GM21526 (cell line): Measurements from ENCODE around the gene FARSB.
"Not testable (repeated sequence)": the region's sequence is repeated elsewhere in the genome, so short reads cannot be mapped to it uniquely, and the experiment has no call there.

ENCODE experiments used
- ATAC-seq: cut with Tn5 transposase; IDR thresholded peaks from one replicate; pipeline ENCODE4 v1.9.1; 2021; ENCODE audit warnings: moderate library complexity; ENCODE audit not compliant: unreplicated experiment, low FRiP score

FARSB gene

DNA sequence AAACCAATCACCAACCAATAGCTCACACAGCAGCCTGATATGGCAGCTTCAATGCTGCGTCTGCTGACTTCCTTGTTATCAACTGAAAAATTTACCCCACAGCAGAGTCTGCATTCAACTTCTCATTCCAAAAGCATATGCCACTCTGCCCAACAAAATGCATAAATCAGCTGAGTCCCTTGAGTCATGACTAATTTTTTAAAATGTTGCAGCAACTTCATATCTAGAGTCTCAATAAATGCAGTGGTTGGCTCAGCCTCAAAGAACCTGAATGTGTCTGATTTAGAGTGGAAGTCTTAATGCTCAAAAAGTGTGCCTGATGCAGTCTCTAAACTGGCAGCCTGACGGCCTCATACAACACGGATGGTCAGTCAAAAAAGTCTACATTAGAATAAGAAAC, 46.5 kb downstream of the FARSB start:
- no peak for ATAC-seq

- ATAC-seq = no peak
Observed at GRCh38 chr2:222608081-222608480, 47.8 kb downstream of the FARSB start.

DNA sequence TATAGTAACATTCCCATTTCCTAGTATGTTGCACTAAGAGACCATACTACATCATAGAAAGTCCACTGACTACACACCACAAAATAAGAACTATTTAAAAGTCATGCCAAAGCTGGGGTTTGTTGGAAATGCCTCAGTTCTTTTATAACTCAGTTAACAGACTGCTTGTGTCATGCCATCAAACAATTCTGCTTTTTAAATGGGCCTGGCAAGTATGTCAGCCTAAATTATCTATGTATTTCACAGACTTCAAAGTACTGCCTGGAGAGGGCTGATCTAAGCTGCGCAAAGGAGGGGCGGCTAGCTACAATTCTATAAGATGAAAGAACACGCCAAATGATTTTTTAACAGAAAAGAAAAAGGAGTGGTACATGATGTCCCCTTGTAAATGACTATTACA, 49.6 kb downstream of the FARSB start:
- ATAC-seq = no peak

GRCh38 chr2:222604749-222605515, 51.0 kb downstream of the FARSB start:
- ATAC-seq = no peak

DNA sequence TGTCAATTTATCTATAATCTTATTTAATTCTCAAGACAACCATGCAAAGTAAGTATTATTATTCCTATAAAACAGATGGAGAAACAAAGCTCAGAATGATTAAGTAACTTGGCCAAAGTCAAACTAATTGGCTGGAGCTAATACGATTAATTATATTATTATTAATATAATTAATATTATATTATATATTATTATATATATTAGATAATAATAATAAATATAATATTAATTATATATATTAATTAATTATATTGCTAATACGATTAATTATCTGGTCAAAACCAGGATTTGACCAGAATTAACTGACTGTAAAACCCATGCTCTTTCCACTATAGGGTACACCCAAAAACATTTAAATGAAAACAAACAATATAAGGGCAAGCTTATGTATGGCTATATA, 52.4 kb downstream of the FARSB start:
- ATAC-seq = no peak

- no peak for ATAC-seq
Observed at GRCh38 chr2:222598611-222599010, 57.3 kb downstream of the FARSB start.

DNA sequence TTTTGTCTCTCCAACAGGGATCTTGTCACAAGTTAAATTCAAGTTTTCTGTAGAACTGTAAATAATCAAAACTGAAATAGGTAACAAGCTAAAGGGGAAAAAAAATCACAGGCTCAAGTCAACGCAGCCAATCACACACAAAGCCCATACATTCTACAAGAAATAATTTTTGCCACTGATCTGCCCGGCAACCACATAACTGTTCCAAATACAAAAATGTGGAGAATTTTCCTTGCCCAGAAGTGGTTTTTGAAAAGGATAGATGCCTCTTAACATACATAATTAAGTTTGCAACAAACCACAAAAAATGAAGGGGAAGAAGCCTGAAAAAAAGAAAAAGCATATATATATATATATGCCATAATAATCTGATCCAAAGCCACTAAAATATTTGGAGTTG, 60.3 kb downstream of the FARSB start:
- ATAC-seq = no peak

GRCh38 chr2:222594679-222595078, 61.2 kb downstream of the FARSB start:
- ATAC-seq = no peak

- no peak for ATAC-seq
Observed at GRCh38 chr2:222592176-222592575, 63.7 kb downstream of the FARSB start.

GRCh38 chr2:222591661-222592060, 64.2 kb downstream of the FARSB start:
- ATAC-seq = no peak

- not testable (repeated sequence) for ATAC-seq
Observed at GRCh38 chr2:222584589-222584988, 71.3 kb downstream of the FARSB start.

- ATAC-seq = no peak
Observed at GRCh38 chr2:222582928-222583327, 73.0 kb downstream of the FARSB start.

GRCh38 chr2:222577341-222577740, 78.6 kb downstream of the FARSB start:
- no peak for ATAC-seq

- no peak for ATAC-seq
Observed at GRCh38 chr2:222576171-222577081, 79.5 kb downstream of the FARSB start.

GRCh38 chr2:222575618-222576017, 80.3 kb downstream of the FARSB start:
- no peak for ATAC-seq

DNA sequence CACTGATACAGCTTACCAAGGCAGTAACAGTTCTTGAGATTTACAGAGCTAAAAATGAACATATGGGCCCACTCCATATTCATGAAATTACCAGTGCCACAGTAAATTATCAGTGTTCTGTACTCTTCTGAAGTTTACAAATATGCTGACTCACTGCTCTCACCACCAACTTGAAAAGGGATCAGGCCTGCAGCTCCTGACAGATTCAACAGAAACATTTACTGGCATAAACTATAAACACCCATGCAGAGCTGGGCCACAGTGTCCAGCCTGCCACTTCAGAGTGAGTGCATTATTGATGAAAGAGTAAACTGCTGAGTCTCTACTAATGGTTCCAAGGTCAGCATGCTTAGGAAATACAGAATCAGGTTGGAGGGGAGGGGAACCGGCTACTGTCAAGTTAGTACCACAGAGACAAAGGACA, 83.1 kb downstream of the FARSB start:
- ATAC-seq = no peak

GRCh38 chr2:222572264-222572721, 83.6 kb downstream of the FARSB start:
- no peak for ATAC-seq

GRCh38 chr2:222569826-222570225, 86.1 kb downstream of the FARSB start:
- no peak for ATAC-seq

- no peak for ATAC-seq
Observed at GRCh38 chr2:222568865-222569264, 87.0 kb downstream of the FARSB start.

DNA sequence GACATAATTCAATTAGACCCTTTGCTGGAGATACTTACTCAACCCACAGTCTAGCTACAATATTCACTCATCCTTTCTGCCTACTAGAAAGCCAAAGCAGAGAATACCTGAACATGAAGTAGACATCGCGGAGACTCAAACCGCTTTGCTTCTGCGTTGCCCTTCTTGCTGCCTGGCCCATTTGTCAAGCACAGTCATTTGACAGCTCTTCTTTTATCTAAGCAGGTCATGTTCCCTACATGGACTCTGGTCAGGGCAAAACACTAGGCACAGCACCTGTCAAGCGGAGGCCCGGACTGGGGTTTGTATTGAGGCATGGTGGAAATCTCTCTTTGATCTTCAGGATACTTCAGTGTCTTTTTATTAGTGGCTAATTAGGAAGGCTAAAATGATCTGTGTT, 89.7 kb downstream of the FARSB start:
- ATAC-seq = no peak

DNA sequence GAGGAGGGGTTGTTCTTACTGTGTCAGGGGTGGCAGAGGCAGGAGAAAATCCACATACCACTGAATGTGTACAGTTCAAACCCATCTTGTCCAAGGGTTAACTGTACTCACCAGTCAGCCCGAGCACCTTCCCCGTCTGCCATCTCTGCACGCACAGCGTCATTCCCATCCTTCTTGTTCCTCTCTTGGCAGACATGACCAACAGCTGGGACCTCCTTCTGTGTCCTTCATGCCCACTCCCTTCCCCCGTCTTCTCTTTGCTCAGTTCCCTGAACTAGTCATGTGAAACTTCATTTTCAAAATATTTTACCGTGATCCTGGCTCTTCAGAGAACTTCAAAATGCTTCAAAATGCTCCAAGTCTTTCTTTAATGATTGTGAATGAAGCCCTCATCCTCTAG, 92.0 kb downstream of the FARSB start:
- no peak for ATAC-seq
